NCI-H526 treated with DMSO at 0.1 percent for 48 hours (cell line): Measurements from ENCODE around the gene RIC3.

Source experiments
- DNase-seq: peaks from one replicate; lab custom pipeline; 2025; lab: John Stamatoyannopoulos, UW

RIC3 gene

GRCh38 chr11:8067567-8067928, 101.3 kb downstream of the RIC3 start:
- no peak for DNase-seq

DNA sequence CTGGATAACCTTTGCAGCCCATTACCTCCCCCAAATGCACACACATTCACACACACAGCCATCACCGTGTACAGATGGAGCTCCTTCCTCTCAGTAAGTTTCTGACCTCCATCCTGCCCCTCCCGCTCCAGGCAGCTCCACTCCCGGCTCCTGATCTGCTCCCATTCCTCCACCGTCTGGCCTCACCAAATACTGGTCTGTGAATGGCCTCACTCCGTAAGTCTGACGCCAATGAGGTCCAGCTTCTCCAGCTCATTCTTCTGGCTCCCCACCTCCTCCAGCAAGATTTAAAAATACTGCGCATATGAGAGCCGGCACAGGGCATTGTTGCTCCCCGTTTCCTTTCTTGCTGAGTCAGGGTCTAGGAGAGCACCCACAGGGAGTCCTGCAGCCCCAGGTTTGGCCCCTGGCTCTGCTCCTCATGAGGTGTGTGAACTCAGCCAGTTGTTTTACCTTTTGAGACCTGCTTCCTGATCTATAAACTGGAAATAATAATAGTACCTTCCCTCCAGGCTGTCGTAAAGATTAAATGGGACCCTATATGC, 101.8 kb downstream of the RIC3 start:
- no peak for DNase-seq

DNA sequence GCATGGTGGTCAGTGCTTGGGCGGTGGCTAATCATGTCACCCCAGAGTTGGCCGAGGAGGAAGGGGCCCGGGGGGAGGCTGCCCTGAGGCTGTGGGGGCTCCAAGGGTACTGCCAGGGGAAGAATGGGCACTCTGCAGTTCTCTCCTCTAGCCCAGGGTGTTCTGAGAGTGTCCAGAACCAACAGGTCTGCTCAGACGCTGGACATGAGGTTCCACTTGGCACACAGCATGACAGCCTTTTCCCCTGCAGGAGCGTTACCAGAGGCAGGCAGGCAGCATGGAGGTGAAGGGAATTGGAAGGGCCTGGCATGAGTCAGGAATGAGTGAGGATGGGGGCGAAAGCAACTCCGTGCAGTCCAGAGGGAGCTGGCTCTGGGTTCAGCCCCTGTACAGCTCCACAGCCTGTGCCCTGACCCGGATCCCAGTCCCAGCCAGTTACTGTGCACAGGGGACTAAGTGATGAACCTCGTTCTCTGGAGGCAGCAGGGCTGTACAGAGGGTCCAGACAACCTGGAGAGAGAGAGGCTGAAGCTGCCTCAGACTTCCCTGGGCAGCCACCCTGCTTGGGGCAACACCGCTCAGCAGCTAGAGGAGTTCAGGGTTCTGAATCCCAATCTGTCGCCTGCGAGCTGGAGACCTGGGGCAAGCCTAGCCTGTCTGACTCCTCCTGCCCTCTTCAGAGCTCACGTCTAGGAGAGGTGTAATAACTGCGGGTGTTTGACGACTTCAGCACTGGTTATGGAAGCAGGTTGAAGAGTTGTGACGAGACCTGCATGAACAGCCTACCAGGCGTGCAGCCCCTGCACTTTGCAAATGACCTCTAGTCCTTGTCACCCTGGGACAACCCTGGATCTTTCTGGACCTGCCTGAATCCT, 102.6 kb downstream of the RIC3 start:
- no peak for DNase-seq

GRCh38 chr11:8065031-8065430, 103.8 kb downstream of the RIC3 start:
- no peak for DNase-seq

DNA sequence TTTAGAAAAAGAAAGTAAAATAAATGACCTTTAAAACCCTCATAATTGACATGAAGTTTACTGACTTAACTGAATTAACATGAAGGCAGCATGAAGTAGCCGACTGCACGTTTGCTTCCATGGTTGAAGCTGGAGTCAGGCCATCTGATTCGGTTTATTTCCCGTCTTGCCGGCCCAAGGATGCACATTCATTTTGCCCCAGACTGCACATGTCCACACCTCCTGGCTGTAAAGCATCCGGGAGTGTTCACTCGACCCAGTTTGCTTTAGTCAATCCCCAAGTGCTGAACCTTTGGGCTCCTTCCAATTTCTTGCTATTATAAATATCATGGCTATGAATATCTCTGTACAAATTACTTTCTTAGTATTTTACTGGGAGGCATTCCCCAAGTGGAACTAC, 105.5 kb downstream of the RIC3 start:
- DNase-seq: no peak

GRCh38 chr11:8062781-8063257, 106.0 kb downstream of the RIC3 start:
- no peak for DNase-seq

- DNase-seq: no peak
These were observed 107.0 kb downstream of the RIC3 start for GRCh38 chr11:8061555-8062428.

DNA sequence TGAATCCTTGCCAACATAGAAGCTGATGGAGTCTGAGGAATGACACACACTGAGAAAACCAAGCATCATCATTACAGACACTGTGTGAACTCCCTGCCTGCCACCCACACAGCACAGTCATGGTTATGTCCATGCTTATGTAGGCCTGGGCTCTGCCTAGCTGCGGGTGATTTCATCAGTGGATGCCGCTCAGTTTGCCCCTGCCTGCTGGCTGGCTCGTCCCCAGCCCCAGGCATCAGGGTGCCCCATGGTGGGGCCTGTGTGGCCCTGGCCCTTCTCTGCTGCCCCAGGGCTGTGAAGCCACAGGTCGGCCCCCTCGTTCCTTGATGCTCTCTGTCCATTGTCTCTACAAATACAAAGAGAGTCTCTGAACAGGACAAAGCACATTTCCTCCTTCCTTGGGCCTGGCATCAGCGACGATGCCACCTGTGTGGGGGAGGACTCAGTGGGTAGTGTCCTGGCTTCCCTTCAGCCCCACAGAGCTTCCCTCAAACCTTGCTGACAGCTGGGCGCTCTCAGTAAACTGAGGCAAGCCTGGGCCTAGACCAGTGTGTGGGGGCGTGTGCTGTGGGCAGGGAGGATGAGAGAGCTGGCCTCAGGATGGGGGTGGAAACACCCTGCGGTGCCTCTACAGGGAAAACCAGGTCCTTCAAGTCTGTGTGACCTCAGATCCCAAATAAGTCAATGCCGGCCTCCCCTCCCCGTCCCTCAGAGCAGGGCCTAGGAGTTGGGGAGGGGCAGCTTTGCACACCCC, 107.8 kb downstream of the RIC3 start:
- no peak for DNase-seq

- DNase-seq: no peak
These were observed 108.6 kb downstream of the RIC3 start for GRCh38 chr11:8060146-8060719.

GRCh38 chr11:8059571-8060011, 109.2 kb downstream of the RIC3 start:
- DNase-seq: no peak

DNA sequence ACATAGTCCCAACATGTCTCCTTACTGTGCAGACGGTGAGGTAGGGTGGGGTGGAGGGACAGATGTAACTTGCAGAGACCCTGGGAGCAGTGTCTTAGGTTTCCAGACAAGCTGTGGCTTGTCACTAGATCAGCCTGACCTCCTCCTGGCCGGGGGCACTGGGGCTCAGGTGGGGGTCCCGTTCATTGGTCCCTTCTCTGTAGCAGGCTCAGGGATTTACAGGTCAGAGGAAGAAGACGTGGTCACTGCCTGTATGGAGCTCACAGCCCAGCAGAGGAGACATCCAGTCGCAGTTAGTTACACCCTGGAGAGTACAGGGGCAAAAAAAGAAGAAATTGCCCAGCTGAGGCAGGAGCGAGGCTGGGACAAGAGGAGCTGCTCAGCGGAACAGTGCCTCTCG, 109.8 kb downstream of the RIC3 start:
- no peak for DNase-seq

DNA sequence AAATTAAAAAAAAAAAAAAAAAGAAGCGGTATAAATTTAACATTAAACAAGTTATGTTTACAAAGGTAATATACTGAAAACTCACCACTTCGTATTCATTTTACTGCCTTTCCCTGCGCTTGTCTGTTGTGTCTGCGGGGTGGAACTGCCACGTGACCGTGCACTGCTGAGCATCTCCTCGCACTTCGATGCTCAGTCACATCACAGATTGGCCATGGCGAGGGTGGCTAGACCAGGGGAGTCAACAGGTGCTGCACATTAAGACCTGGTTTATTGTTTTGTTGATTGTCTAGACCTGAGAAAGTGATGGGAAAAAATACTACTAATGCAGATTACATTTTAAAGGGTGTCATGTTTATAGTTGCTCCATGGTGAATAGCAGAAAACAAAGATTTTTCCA, 110.6 kb downstream of the RIC3 start:
- DNase-seq: no peak

GRCh38 chr11:8056810-8057463, 111.9 kb downstream of the RIC3 start:
- DNase-seq: no peak
